Keratinocyte (primary cell): ENCODE results near the gene PLXNA1. TPM values are rescaled to one million over a fixed set of nuclear protein-coding genes. Genes with fewer than 3 reads are reported as not detected.

Experiments
- DNase-seq: peaks from one replicate; pipeline ENCODE4 v3.0.0-alpha.2; 2011; ENCODE audit warnings: low read depth, missing footprints, low spot score
- FAIRE-seq: peaks from 2 replicates; lab custom pipeline; 2011; peaks lifted over from hg19 to GRCh38; lab: Jason Lieb, UNC
- H2AFZ ChIP-seq: 2 replicates; pipeline ENCODE4 v1.6.0; 2012; ENCODE audit warnings: low read length, control low read depth, inconsistent platforms; ENCODE audit not compliant: control insufficient read depth
- H3K27ac ChIP-seq: 2 replicates; pipeline ENCODE4 v1.5.1; 2011; ENCODE audit warnings: low read length; ENCODE audit not compliant: control insufficient read depth, insufficient read depth
- H3K27me3 ChIP-seq: 3 replicates; pipeline ENCODE4 v1.6.0; 2011; ENCODE audit warnings: low read length; ENCODE audit not compliant: control insufficient read depth, insufficient read depth; ENCODE audit errors: extremely low read depth
- H3K36me3 ChIP-seq, 2 experiments: 2 replicates in 1 of 2; 3 replicates in 1 of 2; pipeline ENCODE4 v1.5.1; 2011; ENCODE audit warnings: low read length in 2 of 2, mild to moderate bottlenecking in 1 of 2; ENCODE audit not compliant: control insufficient read depth in 2 of 2, insufficient read depth in 2 of 2; ENCODE audit errors: extremely low read depth in 1 of 2
- H3K4me1 ChIP-seq: 3 replicates; pipeline ENCODE4 v1.5.1; 2011; ENCODE audit warnings: low read length; ENCODE audit not compliant: control insufficient read depth, insufficient read depth; ENCODE audit errors: extremely low read depth
- H3K4me2 ChIP-seq: 3 replicates; pipeline ENCODE4 v1.6.0; 2011; ENCODE audit warnings: low read depth, low read length; ENCODE audit not compliant: control insufficient read depth, insufficient read depth; ENCODE audit errors: extremely low read depth
- H3K4me3 ChIP-seq, 3 experiments: fragments of 200-600 bp in 1 of 3; sonication (generic) in 1 of 3; 2 replicates in 2 of 3; 3 replicates in 1 of 3; pipeline ENCODE4 v1.5.1; 2011 to 2016; ENCODE audit warnings: low read length in 3 of 3, mild to moderate bottlenecking in 3 of 3, control low read depth in 2 of 3, inconsistent platforms in 1 of 3, low read depth in 1 of 3, mixed read lengths in 1 of 3, mixed run types in 1 of 3, moderate library complexity in 1 of 3; ENCODE audit not compliant: control insufficient read depth in 2 of 3, insufficient read depth in 2 of 3; ENCODE audit errors: extremely low read depth in 1 of 3
- H3K79me2 ChIP-seq: 2 replicates; pipeline ENCODE4 v1.6.0; 2012; ENCODE audit warnings: low read length; ENCODE audit not compliant: control insufficient read depth, insufficient read depth
- H3K9ac ChIP-seq: 3 replicates; pipeline ENCODE4 v1.6.0; 2011; ENCODE audit warnings: low read length; ENCODE audit not compliant: control insufficient read depth, insufficient read depth; ENCODE audit errors: extremely low read depth
- H3K9me1 ChIP-seq: 3 replicates; pipeline ENCODE4 v1.6.0; 2011; ENCODE audit warnings: low read length; ENCODE audit not compliant: control insufficient read depth, insufficient read depth; ENCODE audit errors: extremely low read depth
- H3K9me3 ChIP-seq: 2 replicates; pipeline ENCODE4 v1.5.1; 2012; ENCODE audit warnings: low read depth, low read length; ENCODE audit not compliant: control insufficient read depth
- H4K20me1 ChIP-seq: 3 replicates; pipeline ENCODE4 v1.6.0; 2011; ENCODE audit warnings: low read length; ENCODE audit not compliant: control insufficient read depth, insufficient read depth; ENCODE audit errors: extremely low read depth
- CTCF ChIP-seq, 3 experiments: IDR thresholded peaks in 1 of 3; conservative IDR thresholded peaks in 1 of 3; optimal IDR thresholded peaks in 1 of 3; 2 replicates in 2 of 3; 3 replicates in 1 of 3; pipeline versions ENCODE3 to v1.5.1; 2011; ENCODE audit warnings: low read length in 3 of 3, mild to moderate bottlenecking in 3 of 3, moderate library complexity in 2 of 3, control low read depth in 1 of 3, inconsistent platforms in 1 of 3; ENCODE audit not compliant: insufficient read depth in 2 of 3; ENCODE audit errors: extremely low read depth in 1 of 3
- EZH2 ChIP-seq: IDR thresholded peaks from one replicate; pipeline ENCODE4 v1.6.1; 2012; ENCODE audit warnings: inconsistent platforms, mild to moderate bottlenecking, low read length, moderate library complexity
- dilution Hi-C: fragments of 300-500 bp; cut with MboI; formaldehyde crosslinking; loops from one replicate; pipeline ENCODE4 v1.7.0; 2020; ENCODE audit warnings: low sequenced_read_pairs; ENCODE audit not compliant: extremely low pct_ligation_motif_present
- polyA plus RNA-seq, 5 experiments: library from polyadenylated mRNA; depleted of rRNA in 3 of 5; stranded (reverse) in 3 of 5; stranded (forward) in 1 of 5; unstranded in 1 of 5; fragments of >200 nt; gene quantifications; 1 replicate in 1 of 5; 2 replicates in 3 of 5; 3 replicates in 1 of 5; pipeline versions ENCODE4 v1.2.1 to v1.2.3, GENCODE V29; 2011 to 2012; ENCODE audit warnings: missing spikeins in 2 of 5, low read depth in 1 of 5, low replicate concordance in 1 of 5

PLXNA1 gene
- polyA plus RNA-seq, 1 donor (not counting 4 experiments of a cell fraction or from before 2014, with no cell fraction given) = 38.4 TPM

- H3K4me3 ChIP-seq = no peak overlapping the region
- FAIRE-seq = peak; percentile 86
Measured at GRCh38 chr3:126939338-126939718, 43.6 kb upstream of the PLXNA1 start.

GRCh38 chr3:126939733-126940132 lies 43.2 kb upstream of the PLXNA1 start:
- FAIRE-seq (no peak), DNase-seq (no peak)
- dilution Hi-C loops = no loop called here

More at GRCh38 chr3:126939338-126939718, 43.6 kb upstream of the PLXNA1 start:
- Histone ChIP-seq H3K27ac (no peak overlapping the region), H3K4me2 (peak overlapping the region; percentile 48), H3K27me3 (no peaks in the 10 kb centered on the region), H2AFZ (peak overlapping the region; percentile 40), H3K9me1 (no peaks in the 10 kb centered on the region), H3K79me2 (no peaks in the 10 kb centered on the region), H4K20me1 (no peaks in the 10 kb centered on the region), H3K9ac (no peak overlapping the region), H3K4me1 (peaks cover 18% of the 10 kb centered on the region), H3K36me3 (peaks cover 0 to 5% of the 10 kb centered on the region in 2 experiments), H3K9me3 (no peaks in the 10 kb centered on the region)
- no peak for DNase-seq
- dilution Hi-C loops = no loop called here
- TF ChIP-seq EZH2 (no peak), CTCF (optimal IDR thresholded peaks at IDR 0.05 in 1 of 3, IDR thresholded peaks at IDR 0.05 in 1 of 3, conservative IDR thresholded peaks at IDR 0.05 in 1 of 3; ENCODE audit: extremely low read depth in 1 of 3, insufficient read depth in 2 of 3, low read length in 3 of 3) (peak in 1 of 3 experiments; percentile 90)

More at GRCh38 chr3:126939733-126940132, 43.2 kb upstream of the PLXNA1 start:
- TF ChIP-seq EZH2 = no peak
- no peak for TF ChIP-seq CTCF (optimal IDR thresholded peaks at IDR 0.05 in 1 of 3, IDR thresholded peaks at IDR 0.05 in 1 of 3, conservative IDR thresholded peaks at IDR 0.05 in 1 of 3; ENCODE audit: extremely low read depth in 1 of 3, insufficient read depth in 2 of 3, low read length in 3 of 3)
- Histone ChIP-seq H3K79me2 (no peaks in the 10 kb centered on the region), H4K20me1 (no peaks in the 10 kb centered on the region), H3K27me3 (no peaks in the 10 kb centered on the region), H3K9me3 (no peaks in the 10 kb centered on the region), H3K4me3 (no peak overlapping the region), H3K4me1 (peaks cover 18% of the 10 kb centered on the region), H3K27ac (no peak overlapping the region), H3K36me3 (peaks cover 0 to 5% of the 10 kb centered on the region in 2 experiments), H3K4me2 (no peak overlapping the region), H2AFZ (no peak overlapping the region), H3K9ac (no peak overlapping the region), H3K9me1 (no peaks in the 10 kb centered on the region)
